SK-N-SH (cell line): ENCODE results near the gene TEAD1.

Experiments used
- CTCF ChIP-seq: fragments of 200-600 bp; sonication (generic); IDR thresholded peaks from 2 replicates; pipeline ENCODE4 v1.6.1; 2017; ENCODE audit warnings: antibody characterized with exemption, mild to moderate bottlenecking, moderate library complexity
- EP300 ChIP-seq, 2 experiments: IDR thresholded peaks; 2 replicates each; pipeline versions ENCODE4 v1.4.0 to v1.6.1; 2012; ENCODE audit warnings: borderline replicate concordance in 1 of 2, low read depth in 1 of 2, low read length in 1 of 2
- EZH2phosphoT487 ChIP-seq: fragments of 200-600 bp; sonication (generic); IDR thresholded peaks from 2 replicates; pipeline ENCODE4 v1.6.1; 2017; ENCODE audit warnings: low read depth, mixed run types, mild to moderate bottlenecking, antibody characterized with exemption, moderate library complexity, borderline replicate concordance
- NFIC ChIP-seq: IDR thresholded peaks from 2 replicates; pipeline ENCODE4 v1.4.0; 2012; ENCODE audit warnings: borderline replicate concordance
- POLR2AphosphoS5 ChIP-seq: IDR thresholded peaks from 2 replicates; pipeline ENCODE4 v1.6.1; 2012; ENCODE audit warnings: low read depth, low read length
- RAD21 ChIP-seq: IDR thresholded peaks from 2 replicates; pipeline ENCODE4 v1.6.1; 2012; ENCODE audit warnings: mild to moderate bottlenecking, low read length
- REST ChIP-seq: IDR thresholded peaks from 2 replicates; pipeline ENCODE4 v1.6.1; 2012; ENCODE audit warnings: mild to moderate bottlenecking, low read depth, low read length, moderate library complexity
- USF2 ChIP-seq: fragments of 150-350 bp; IDR thresholded peaks from 2 replicates; pipeline ENCODE4 v1.6.1; 2017; ENCODE audit warnings: antibody characterized with exemption, low read length, low read depth, borderline replicate concordance
- YY1 ChIP-seq: IDR thresholded peaks from 2 replicates; pipeline ENCODE4 v1.4.0; 2012; ENCODE audit warnings: low read depth, mild to moderate bottlenecking

- TF ChIP-seq RAD21 (no peak), POLR2AphosphoS5 (no peak), YY1 (no peak), EZH2phosphoT487 (no peak), CTCF (no peak), REST (no peak), NFIC (no peak), USF2 (no peak), EP300 (IDR thresholded peaks at IDR 0.05; ENCODE audit: borderline replicate concordance in 1 of 2, low read depth in 1 of 2, low read length in 1 of 2) (no peak)
Observed at GRCh38 chr11:12624595-12624994, 49.6 kb upstream of the TEAD1 start.
